Activated CD8-positive, alpha-beta memory T cell treated with anti-CD3 and anti-CD28 coated beads, Interleukin-2, amount 10 ng/mL, durations not matched to agents 7 days and 5 days (primary cell): ENCODE measurements around the gene RANGAP1. TPM values are rescaled to one million over a fixed set of nuclear protein-coding genes. Genes with fewer than 3 reads are reported as not detected.

Experiments
- ATAC-seq: fragments of 150-1000 bp; cut with Tn5 transposase; one replicate; pipeline ENCODE4 v1.10.0; 2021; ENCODE audit warnings: moderate library complexity
- CTCF ChIA-PET: fragments of 350-600 bp; sonication (Branson Sonifier 250); formaldehyde crosslinking; loops from one replicate; lab custom pipeline; 2021; ENCODE audit warnings: antibody characterized with exemption; lab: Charles Lee
- DNase-seq: peaks from one replicate; pipeline ENCODE4 v3.0.0-alpha.2; 2020
- H3K27ac Mint-ChIP-seq: one replicate; pipeline ENCODE4 v1.8.0; 2021; ENCODE audit warnings: mild to moderate bottlenecking, mixed read lengths
- H3K27me3 Mint-ChIP-seq: one replicate; pipeline ENCODE4 v1.8.0; 2021; ENCODE audit warnings: mixed read lengths
- H3K36me3 Mint-ChIP-seq: one replicate; pipeline ENCODE4 v1.8.0; 2021; ENCODE audit warnings: mild to moderate bottlenecking, mixed read lengths
- H3K4me1 Mint-ChIP-seq: one replicate; pipeline ENCODE4 v1.8.0; 2021; ENCODE audit warnings: mixed read lengths
- H3K4me3 Mint-ChIP-seq: one replicate; pipeline ENCODE4 v1.8.0; 2021; ENCODE audit warnings: mild to moderate bottlenecking, moderate library complexity, mixed read lengths
- H3K9me3 Mint-ChIP-seq: one replicate; pipeline ENCODE4 v1.8.0; 2022; ENCODE audit warnings: low read depth, mixed read lengths
- total RNA-seq, 2 experiments: library from RNA; stranded (reverse); gene quantifications; one replicate each; pipeline ENCODE4 v1.2.3, GENCODE V29; 2021

RANGAP1 gene
- total RNA-seq, 2 experiments from 2014 or later, result 145 to 155 TPM

- Mint-ChIP-seq H3K27me3 (peaks cover 3% of the 10 kb centered on the region), H3K27ac (no peak overlapping the region), H3K4me3 (no peak overlapping the region), H3K36me3 (no peaks in the 10 kb centered on the region), H3K4me1 (peaks cover 8% of the 10 kb centered on the region), H3K9me3 (no peaks in the 10 kb centered on the region)
- DNase-seq (no peak), ATAC-seq (no peak)
- CTCF ChIA-PET, result interaction anchor here (7.1 kb wide), 1 partner anchor 313 kb away, joined by 137 read pairs; no protein-coding TSS in a partner anchor
Measured at GRCh38 chr22:41234815-41235695, 50.9 kb downstream of the RANGAP1 start.

- no peak overlapping the region for H3K4me3 Mint-ChIP-seq
- H3K9me3 Mint-ChIP-seq, result no peaks in the 10 kb centered on the region
- CTCF ChIA-PET, result no interaction called here
- H3K27me3 Mint-ChIP-seq, result no peaks in the 10 kb centered on the region
- no peaks in the 10 kb centered on the region for H3K4me1 Mint-ChIP-seq
- H3K36me3 Mint-ChIP-seq, result peaks cover 4% of the 10 kb centered on the region
- DNase-seq (no peak), ATAC-seq (no peak)
- H3K27ac Mint-ChIP-seq, result no peak overlapping the region
Measured at GRCh38 chr22:41231369-41231768, 54.6 kb downstream of the RANGAP1 start.

- no peaks in the 10 kb centered on the region for H3K9me3 Mint-ChIP-seq
- CTCF ChIA-PET, result no interaction called here
- no peak for DNase-seq
- no peak for ATAC-seq
- H3K4me1 Mint-ChIP-seq, result no peaks in the 10 kb centered on the region
- H3K27ac Mint-ChIP-seq, result no peak overlapping the region
- H3K36me3 Mint-ChIP-seq, result peaks cover 6% of the 10 kb centered on the region
- no peak overlapping the region for H3K4me3 Mint-ChIP-seq
- no peaks in the 10 kb centered on the region for H3K27me3 Mint-ChIP-seq
Measured at GRCh38 chr22:41230401-41230785, 55.6 kb downstream of the RANGAP1 start.

- H3K4me3 Mint-ChIP-seq, result no peak overlapping the region
- H3K9me3 Mint-ChIP-seq, result no peaks in the 10 kb centered on the region
- CTCF ChIA-PET, result interaction anchor here (1.2 kb wide), 1 partner anchor 8 kb away, joined by 4 read pairs; no protein-coding TSS in a partner anchor
Measured at GRCh38 chr22:41229730-41230400, 56.1 kb downstream of the RANGAP1 start.

GRCh38 chr22:41229215-41229614 lies 56.8 kb downstream of the RANGAP1 start:
- no peaks in the 10 kb centered on the region for H3K9me3 Mint-ChIP-seq
- H3K4me1 Mint-ChIP-seq, result no peaks in the 10 kb centered on the region
- CTCF ChIA-PET, result interaction anchor here (1.2 kb wide), 1 partner anchor 8 kb away, joined by 4 read pairs; no protein-coding TSS in a partner anchor
- no peak overlapping the region for H3K27ac Mint-ChIP-seq
- no peak for ATAC-seq
- no peak overlapping the region for H3K4me3 Mint-ChIP-seq
- H3K36me3 Mint-ChIP-seq, result peaks cover 8% of the 10 kb centered on the region
- no peak for DNase-seq
- no peaks in the 10 kb centered on the region for H3K27me3 Mint-ChIP-seq

More at GRCh38 chr22:41229730-41230400, 56.1 kb downstream of the RANGAP1 start:
- no peak overlapping the region for H3K27ac Mint-ChIP-seq
- ATAC-seq, result no peak
- H3K27me3 Mint-ChIP-seq, result no peaks in the 10 kb centered on the region
- DNase-seq, result no peak
- peaks cover 8% of the 10 kb centered on the region for H3K36me3 Mint-ChIP-seq
- H3K4me1 Mint-ChIP-seq, result no peaks in the 10 kb centered on the region

- Mint-ChIP-seq H3K27ac (no peak overlapping the region), H3K4me3 (no peak overlapping the region), H3K4me1 (no peaks in the 10 kb centered on the region), H3K9me3 (no peaks in the 10 kb centered on the region), H3K27me3 (no peaks in the 10 kb centered on the region), H3K36me3 (peaks cover 8% of the 10 kb centered on the region)
- DNase-seq (no peak), ATAC-seq (no peak)
- CTCF ChIA-PET, result interaction anchor here (1.8 kb wide), 1 partner anchor 10 kb away, joined by 14 read pairs; no protein-coding TSS in a partner anchor
Measured at GRCh38 chr22:41226723-41227655, 59.0 kb downstream of the RANGAP1 start.

- Mint-ChIP-seq H3K27ac (no peak overlapping the region), H3K27me3 (no peaks in the 10 kb centered on the region), H3K4me3 (no peak overlapping the region), H3K4me1 (peaks cover 2% of the 10 kb centered on the region), H3K9me3 (no peaks in the 10 kb centered on the region), H3K36me3 (peaks cover 17% of the 10 kb centered on the region)
- CTCF ChIA-PET, result interaction anchor here (1.4 to 1.6 kb wide), 2 partner anchors 14 to 301 kb away, joined by 6 read pairs; no protein-coding TSS in a partner anchor
- DNase-seq, result no peak
- no peak for ATAC-seq
Measured at GRCh38 chr22:41223535-41223934, 62.5 kb downstream of the RANGAP1 start.

GRCh38 chr22:41222846-41223507 lies 63.0 kb downstream of the RANGAP1 start:
- no peak overlapping the region for H3K4me3 Mint-ChIP-seq
- ATAC-seq (no peak), DNase-seq (no peak)
- H3K36me3 Mint-ChIP-seq, result peaks cover 15% of the 10 kb centered on the region
- no peaks in the 10 kb centered on the region for H3K9me3 Mint-ChIP-seq
- CTCF ChIA-PET, result interaction anchor here (0.7 to 1.6 kb wide), 3 partner anchors 15 to 1869 kb away, joined by 3 to 6 read pairs (median 6); no protein-coding TSS in a partner anchor
- no peak overlapping the region for H3K27ac Mint-ChIP-seq
- H3K4me1 Mint-ChIP-seq, result peaks cover 3% of the 10 kb centered on the region
- H3K27me3 Mint-ChIP-seq, result no peaks in the 10 kb centered on the region

GRCh38 chr22:41217553-41218157 lies 68.3 kb downstream of the RANGAP1 start:
- DNase-seq (peak; percentile 70), ATAC-seq (peak; percentile 93)
- Mint-ChIP-seq H3K27ac (peak overlapping the region; percentile 83), H3K36me3 (peaks cover 33% of the 10 kb centered on the region), H3K9me3 (no peaks in the 10 kb centered on the region), H3K4me1 (peaks cover 30% of the 10 kb centered on the region), H3K27me3 (no peaks in the 10 kb centered on the region), H3K4me3 (peak overlapping the region; percentile 52)
- CTCF ChIA-PET, result interaction anchor here (1.0 to 2.8 kb wide), 3 partner anchors 10 to 295 kb away, joined by 3 to 22 read pairs (median 6); no protein-coding TSS in a partner anchor

GRCh38 chr22:41216984-41217383 lies 69.0 kb downstream of the RANGAP1 start:
- ATAC-seq, result no peak
- CTCF ChIA-PET, result interaction anchor here (1.0 to 2.8 kb wide), 3 partner anchors 10 to 294 kb away, joined by 3 to 22 read pairs (median 6); no protein-coding TSS in a partner anchor

GRCh38 chr22:41215926-41216325 lies 70.1 kb downstream of the RANGAP1 start:
- ATAC-seq (no peak), DNase-seq (no peak)
- Mint-ChIP-seq H3K4me3 (peak overlapping the region; percentile 52), H3K27me3 (no peaks in the 10 kb centered on the region), H3K27ac (peak overlapping the region; percentile 83), H3K36me3 (peaks cover 32% of the 10 kb centered on the region), H3K9me3 (no peaks in the 10 kb centered on the region), H3K4me1 (peaks cover 30% of the 10 kb centered on the region)
- CTCF ChIA-PET, result interaction anchor here (2.8 kb wide), 1 partner anchor 22 kb away, joined by 22 read pairs; no protein-coding TSS in a partner anchor

More at GRCh38 chr22:41216984-41217383, 69.0 kb downstream of the RANGAP1 start:
- Mint-ChIP-seq H3K4me1 (peaks cover 30% of the 10 kb centered on the region), H3K27ac (peak overlapping the region; percentile 83), H3K36me3 (peaks cover 35% of the 10 kb centered on the region), H3K27me3 (no peaks in the 10 kb centered on the region), H3K9me3 (no peaks in the 10 kb centered on the region), H3K4me3 (peak overlapping the region; percentile 52)
- DNase-seq, result no peak

GRCh38 chr22:41215409-41215808 lies 70.6 kb downstream of the RANGAP1 start:
- Mint-ChIP-seq H3K4me3 (peak overlapping the region; percentile 52), H3K9me3 (no peaks in the 10 kb centered on the region), H3K36me3 (peaks cover 35% of the 10 kb centered on the region), H3K27me3 (no peaks in the 10 kb centered on the region), H3K4me1 (peaks cover 31% of the 10 kb centered on the region), H3K27ac (peak overlapping the region; percentile 83)
- DNase-seq (no peak), ATAC-seq (no peak)
- CTCF ChIA-PET, result no interaction called here
